Nucleus accumbens (tissue), 56 donors: ENCODE measurements around the gene GAL3ST1.
"Not testable (repeated sequence)": the region's sequence is repeated elsewhere in the genome, so short reads cannot be mapped to it uniquely, and the experiment has no call there.

Experiments used
- DNase-seq, 56 donors: peaks; one replicate each; lab custom pipeline; 2025; lab: John Stamatoyannopoulos, UW

Gene GAL3ST1

DNA sequence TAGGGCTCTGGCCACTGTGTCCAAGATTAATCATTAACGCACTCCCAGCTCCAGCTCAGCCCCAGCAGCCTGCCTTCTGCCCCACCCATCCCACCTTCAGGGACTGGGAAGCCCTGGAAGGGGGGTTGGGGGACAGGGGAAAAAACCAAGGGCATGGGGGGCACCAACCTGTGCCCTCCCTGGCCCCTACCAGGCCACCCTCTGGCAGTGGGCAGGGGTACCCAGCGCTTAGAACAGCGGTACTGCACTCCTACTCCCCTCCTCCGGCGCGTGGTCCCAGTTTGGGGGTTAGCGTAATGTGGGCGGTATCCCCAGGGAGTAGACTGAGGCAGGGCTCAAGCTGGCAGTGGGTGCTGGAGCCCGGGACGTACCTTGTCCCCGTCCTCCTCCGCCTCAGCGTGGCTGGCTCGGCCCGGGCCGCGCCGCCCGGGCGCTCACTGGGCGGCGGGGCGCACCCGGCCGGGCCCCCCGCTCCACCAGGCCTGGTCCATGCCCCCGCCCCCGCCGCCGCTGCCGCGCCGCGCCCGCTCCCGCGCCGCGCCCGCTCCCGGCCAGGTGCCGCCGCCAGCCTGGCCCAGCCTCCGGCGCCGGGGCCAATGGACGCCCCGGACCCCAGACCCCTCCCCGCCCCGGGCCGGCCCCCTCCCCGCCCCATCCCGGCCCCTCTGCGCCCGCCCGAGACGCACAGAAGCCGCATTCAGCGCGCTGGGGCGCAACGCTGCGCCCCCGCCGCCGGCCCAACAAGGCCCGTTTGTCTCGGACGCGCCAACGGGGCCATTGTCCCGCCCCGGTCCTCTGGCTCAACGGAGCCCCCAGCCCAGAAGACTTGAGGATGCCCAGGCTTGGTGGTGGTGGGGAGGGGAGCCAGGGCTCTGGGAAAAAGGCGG is at the start of gene GAL3ST1:
Gene GAL3ST1 (minus strand): TSS at position 571 of the 887 bp plus-strand sequence. CDS start 17,273 bp downstream, outside the sequence.
- peak in 54 of 56 donors; percentile 38 to 91 (median 80) for DNase-seq

GRCh38 chr22:30619909-30620308 is 45.4 kb upstream of the GAL3ST1 start:
- DNase-seq, result not testable (repeated sequence)

GRCh38 chr22:30617819-30618218 is 43.4 kb upstream of the GAL3ST1 start:
- no peak for DNase-seq

GRCh38 chr22:30615543-30615954 is 41.1 kb upstream of the GAL3ST1 start:
- DNase-seq, result no peak

- no peak for DNase-seq
Measured at GRCh38 chr22:30614879-30615278, 40.4 kb upstream of the GAL3ST1 start.

GRCh38 chr22:30614268-30614667 is 39.8 kb upstream of the GAL3ST1 start:
- DNase-seq, result no peak

- DNase-seq, result no peak
Measured at GRCh38 chr22:30612789-30613188, 38.3 kb upstream of the GAL3ST1 start.

- DNase-seq, result no peak
Measured at GRCh38 chr22:30611197-30611596, 36.7 kb upstream of the GAL3ST1 start.

GRCh38 chr22:30610299-30610698 is 35.8 kb upstream of the GAL3ST1 start:
- DNase-seq, result peak in 1 of 56 donors; percentile 10

GRCh38 chr22:30609260-30610185 is 35.1 kb upstream of the GAL3ST1 start:
- peak in 8 of 56 donors; percentile 1 to 17 (median 6) for DNase-seq

- DNase-seq, result no peak
Measured at GRCh38 chr22:30607939-30608338, 33.5 kb upstream of the GAL3ST1 start.

DNA sequence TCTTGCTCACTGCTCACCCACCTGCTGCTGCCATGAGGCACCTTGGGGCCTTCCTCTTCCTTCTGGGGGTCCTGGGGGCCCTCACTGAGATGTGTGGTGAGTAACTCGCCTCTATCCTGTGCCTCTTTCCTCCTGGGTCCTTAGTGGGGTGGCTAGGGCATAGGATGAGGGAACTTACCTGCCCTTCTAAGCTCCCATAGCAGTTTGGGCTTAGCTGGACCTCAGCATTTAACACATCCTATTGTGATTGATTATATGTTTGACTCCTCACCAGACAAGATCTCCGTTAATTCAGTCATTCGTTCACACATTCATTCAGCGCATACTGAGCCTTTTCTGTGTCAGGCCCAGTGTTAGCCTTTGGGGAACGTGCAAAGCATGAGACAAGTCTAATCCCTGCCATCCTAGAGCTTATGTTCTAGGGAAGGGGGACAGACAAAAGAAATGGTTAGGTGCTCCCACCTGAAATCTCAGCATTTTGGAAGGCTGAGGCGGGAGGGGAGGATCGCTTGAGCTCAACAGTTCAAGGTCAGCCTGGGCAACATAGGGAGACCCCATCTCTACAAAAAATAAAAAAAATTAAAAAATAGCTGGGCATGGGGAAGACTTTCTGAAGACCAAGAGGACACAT is 33.0 kb upstream of the GAL3ST1 start:
- DNase-seq, result no peak

DNA sequence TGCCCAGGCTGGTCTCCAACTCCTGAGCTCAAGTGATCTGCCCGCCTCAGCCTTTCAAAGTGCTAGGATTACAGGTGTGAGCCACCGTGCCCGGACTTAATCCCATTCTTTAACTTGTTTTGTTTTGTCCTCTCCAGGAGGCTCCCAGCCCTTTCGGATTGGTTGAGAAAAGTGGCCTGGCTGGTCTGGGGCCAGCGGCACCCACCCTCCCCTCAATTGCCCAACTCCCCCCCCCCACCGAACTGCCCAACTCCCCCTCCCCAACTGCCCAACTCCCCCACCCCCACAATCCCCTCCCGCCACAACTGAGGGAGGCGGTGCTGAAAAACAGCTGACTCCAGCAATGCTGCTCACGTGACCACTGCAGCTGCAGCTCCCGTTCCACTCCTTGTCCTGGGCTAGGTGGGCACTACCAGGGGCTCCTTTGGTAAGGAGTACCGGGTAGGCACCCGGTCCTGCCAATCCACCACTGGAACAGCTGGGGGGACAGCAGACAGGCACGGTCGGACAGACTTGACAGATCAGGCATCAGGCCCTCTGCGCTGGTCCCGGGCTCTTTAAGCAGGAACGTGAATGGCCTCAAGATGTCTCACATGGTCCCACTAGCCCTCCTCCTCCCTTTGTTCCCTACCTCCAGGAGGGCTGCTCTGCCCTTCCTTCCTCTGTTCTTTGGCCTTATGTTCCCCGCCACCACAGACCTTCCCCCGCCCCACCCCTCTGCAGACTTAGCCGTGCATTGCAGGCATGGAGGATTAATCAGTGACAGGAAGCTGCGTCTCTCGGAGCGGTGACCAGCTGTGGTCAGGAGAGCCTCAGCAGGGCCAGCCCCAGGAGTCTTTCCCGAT is 32.2 kb upstream of the GAL3ST1 start, which contains the start of gene TCN2:
Gene TCN2 (plus strand): TSS at position 720 of the 845 bp plus-strand sequence. CDS start 158 bp downstream, outside the sequence.
- DNase-seq, result peak; percentile 11 to 87 (median 71)

DNA sequence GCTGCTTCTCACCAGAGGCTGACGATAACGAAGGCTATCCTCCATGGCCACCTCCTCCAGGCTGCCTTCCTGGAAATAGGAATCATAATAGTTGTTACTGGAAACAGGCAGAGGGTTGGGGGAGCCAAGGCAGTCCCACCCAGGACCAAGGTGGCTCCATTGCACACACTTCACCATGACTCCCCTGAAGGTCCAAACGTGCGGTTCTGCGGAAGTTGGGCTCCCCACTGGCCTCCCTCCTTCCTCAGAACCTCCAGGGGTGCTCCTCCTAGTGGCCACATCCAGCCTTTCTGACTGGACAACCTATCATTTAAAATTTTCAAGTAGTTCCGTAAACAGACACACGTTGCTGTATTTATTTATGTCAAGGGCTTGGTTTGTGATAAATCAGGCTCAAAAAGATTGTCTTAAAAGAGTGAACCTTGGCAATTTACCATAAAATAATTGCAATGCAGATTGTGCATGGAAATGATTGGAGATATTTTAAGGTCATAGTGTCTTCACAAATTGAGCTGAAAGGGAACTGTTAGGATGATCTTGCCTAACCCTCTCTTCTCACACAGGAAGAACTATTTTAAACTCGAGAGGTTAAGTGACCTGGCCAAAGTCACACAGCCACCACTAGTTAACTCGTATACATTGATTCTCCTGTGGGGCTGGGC is 31.1 kb upstream of the GAL3ST1 start:
- DNase-seq, result peak in 20 of 56 donors; percentile 1 to 39 (median 10)

- DNase-seq, result no peak
Measured at GRCh38 chr22:30604723-30605122, 30.3 kb upstream of the GAL3ST1 start.

DNA sequence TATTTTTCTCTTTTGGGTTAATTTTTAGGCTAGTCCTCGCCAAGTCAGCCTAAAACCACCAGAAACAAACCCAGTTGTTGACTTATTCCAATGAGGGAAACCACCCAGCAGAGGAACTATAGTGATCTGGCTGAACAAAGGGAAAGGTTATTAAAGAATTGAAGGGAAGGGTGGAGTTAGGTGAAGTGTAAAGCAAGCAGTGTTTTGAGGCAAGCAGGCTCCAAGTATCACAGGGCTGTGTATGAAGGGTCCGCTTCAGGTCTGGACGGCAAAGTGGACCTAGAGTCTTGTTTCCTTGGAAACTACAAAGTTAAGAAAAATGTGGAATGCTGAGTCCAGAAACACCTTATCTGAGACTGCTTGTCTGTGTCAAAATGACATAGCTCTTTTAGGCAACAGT is 29.3 kb upstream of the GAL3ST1 start:
- DNase-seq, result no peak

DNA sequence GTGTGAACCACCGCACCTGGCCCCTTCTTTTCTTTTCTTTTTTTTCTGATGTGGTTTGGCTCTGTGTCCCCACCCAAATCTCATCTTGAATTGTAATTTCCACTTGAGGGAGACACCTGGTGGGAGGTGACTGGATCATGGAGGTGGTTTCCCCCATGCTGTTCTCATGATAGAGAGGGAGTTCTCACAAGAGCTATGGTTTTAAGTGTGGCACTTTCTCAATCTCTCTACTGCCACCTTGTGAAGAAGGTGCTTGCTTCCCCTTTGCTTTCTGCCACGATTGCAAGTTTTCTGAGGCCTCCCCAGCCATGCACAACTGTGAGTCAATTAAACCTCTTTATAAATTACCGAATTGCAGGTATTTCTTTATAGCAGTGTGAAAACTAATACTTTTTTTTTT is 27.6 kb upstream of the GAL3ST1 start:
- peak in 2 of 56 donors; percentile 7 for DNase-seq

- no peak for DNase-seq
Measured at GRCh38 chr22:30601464-30601863, 27.0 kb upstream of the GAL3ST1 start.

- DNase-seq, result no peak
Measured at GRCh38 chr22:30600921-30601320, 26.5 kb upstream of the GAL3ST1 start.
